Measurements from ENCODE around the gene CCDC9. TPM values are rescaled to one million over a fixed set of nuclear protein-coding genes. Genes with fewer than 3 reads are reported as not detected.
"Not testable (repeated sequence)": the region's sequence is repeated elsewhere in the genome, so short reads cannot be mapped to it uniquely, and the experiment has no call there.

The CCDC9 gene
- total RNA-seq, 1 donor: 11.5 TPM

DNA sequence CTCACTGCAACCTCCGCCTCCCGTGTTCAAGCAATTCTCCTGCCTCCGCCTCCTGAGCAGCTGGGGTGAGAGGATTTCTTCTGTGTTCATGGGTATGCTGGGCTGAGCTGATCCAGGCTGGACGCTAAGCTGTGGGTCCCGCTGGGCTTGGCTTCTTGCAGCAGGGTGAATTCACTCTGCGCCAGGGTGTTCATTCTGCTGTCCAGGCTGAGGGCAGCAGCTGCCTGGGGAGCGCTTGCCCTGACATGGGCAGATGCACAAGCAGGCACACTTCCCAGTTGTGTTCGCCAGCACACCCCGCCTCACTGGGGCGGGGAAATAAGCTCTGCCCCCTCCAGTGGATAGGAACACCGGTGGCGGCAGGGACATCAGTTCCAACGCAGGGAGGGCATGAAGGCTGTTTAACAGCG lies 11.0 kb downstream of the CCDC9 start:
- H3K9me3 ChIP-seq (ENCODE audit: low read depth, low read length): no peaks in the 10 kb centered on the region
- no peak overlapping the region for H3K4me3 ChIP-seq (ENCODE audit: low read length)
- peaks cover 11% of the 10 kb centered on the region for H3K4me1 ChIP-seq (ENCODE audit: insufficient read depth, low read length)
- H3K27me3 ChIP-seq (ENCODE audit: insufficient read depth, low read length): no peaks in the 10 kb centered on the region

DNA sequence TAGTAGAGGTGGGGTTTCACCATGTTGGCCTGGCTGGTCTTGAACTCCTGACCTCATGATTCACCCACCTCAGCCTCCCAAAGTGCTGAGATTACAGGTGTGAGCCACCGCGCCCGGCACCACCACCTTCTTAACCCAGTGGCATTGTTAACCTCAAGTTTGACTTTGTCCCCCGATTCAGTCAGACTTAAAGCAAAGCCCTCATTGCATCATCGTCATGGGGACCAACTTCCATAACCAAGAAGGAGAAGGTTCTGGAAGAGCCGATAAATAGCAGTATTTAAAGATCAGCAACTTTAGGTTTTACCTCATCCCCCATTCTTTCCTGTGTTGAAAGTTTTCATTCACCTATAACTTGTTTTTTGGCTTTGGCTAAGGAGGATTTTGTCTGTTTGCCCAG lies 11.7 kb downstream of the CCDC9 start:
- Histone ChIP-seq H3K9me3 (ENCODE audit: low read depth, low read length) (no peaks in the 10 kb centered on the region), H3K4me1 (ENCODE audit: insufficient read depth, low read length) (peaks cover 11% of the 10 kb centered on the region), H3K27me3 (ENCODE audit: insufficient read depth, low read length) (no peaks in the 10 kb centered on the region), H3K4me3 (ENCODE audit: low read length) (no peak overlapping the region)

DNA sequence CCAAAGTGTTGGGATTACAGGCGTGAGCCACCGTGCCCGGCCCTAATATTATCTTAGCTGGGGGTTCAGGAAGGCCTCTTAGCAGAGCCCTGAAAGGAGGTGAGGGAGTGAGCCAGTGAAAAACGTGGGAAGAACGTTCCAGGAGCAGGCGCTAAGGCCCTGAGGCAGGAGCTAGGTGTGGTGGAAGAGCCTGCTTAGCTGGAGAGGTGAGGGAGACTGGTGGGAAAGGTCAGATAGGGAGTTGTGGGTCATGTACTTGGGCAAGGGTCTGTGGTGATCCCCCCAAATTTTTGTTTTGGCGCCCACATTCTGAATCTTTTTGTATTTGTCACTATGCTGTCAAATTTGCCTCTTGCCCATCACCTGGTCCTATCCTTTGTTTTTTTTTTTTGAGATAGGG lies 13.3 kb downstream of the CCDC9 start:
- no peak overlapping the region for H3K4me3 ChIP-seq (ENCODE audit: low read length)
- H3K27me3 ChIP-seq (ENCODE audit: insufficient read depth, low read length): no peaks in the 10 kb centered on the region
- H3K4me1 ChIP-seq (ENCODE audit: insufficient read depth, low read length): peaks cover 16% of the 10 kb centered on the region
- no peaks in the 10 kb centered on the region for H3K9me3 ChIP-seq (ENCODE audit: low read depth, low read length)

DNA sequence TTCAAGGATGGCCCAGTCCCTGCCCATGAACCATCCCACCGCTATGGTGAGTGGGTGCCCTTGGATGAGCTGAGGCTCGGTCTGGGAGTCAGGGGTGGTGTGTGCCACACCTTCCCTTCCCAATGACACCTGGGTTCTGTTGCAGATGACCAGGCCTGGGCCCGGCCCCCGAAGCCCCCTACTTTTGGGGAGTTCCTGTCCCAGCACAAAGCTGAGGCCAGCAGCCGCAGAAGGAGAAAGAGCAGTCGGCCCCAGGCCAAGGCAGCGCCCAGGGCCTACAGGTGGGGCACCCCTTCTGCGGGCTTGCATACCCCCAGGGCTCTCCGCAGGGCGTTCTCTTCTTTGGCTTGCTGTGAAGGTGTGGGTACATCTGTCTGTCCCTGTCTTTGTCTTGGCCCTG lies 14.1 kb downstream of the CCDC9 start:
- Histone ChIP-seq H3K9me3 (ENCODE audit: low read depth, low read length) (no peaks in the 10 kb centered on the region), H3K27me3 (ENCODE audit: insufficient read depth, low read length) (no peaks in the 10 kb centered on the region), H3K4me1 (ENCODE audit: insufficient read depth, low read length) (peaks cover 21% of the 10 kb centered on the region), H3K4me3 (ENCODE audit: low read length) (no peak overlapping the region)

DNA sequence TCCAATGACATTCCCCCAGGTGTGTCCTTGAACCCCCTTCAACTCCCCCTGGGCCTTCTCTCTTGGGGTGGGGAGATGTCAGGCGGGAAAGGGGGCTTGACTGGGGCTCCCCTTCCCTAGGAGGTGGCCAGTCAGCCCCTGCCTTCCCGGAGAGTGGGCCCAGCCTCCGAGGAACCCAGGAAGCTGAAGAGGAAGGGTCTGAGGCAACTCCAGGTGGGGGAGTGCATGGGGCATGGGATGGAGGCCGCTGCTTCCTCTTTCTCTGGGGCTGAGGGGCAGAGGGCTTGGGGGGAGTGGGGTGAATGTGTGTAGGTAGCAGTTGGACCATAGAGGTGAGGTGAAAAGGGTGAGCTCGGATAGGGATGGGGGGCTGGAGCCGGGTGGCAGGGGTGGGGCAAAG lies 15.6 kb downstream of the CCDC9 start:
- H3K27me3 ChIP-seq (ENCODE audit: insufficient read depth, low read length): no peaks in the 10 kb centered on the region
- H3K4me3 ChIP-seq (ENCODE audit: low read length): no peak overlapping the region
- no peaks in the 10 kb centered on the region for H3K9me3 ChIP-seq (ENCODE audit: low read depth, low read length)
- H3K4me1 ChIP-seq (ENCODE audit: insufficient read depth, low read length): peaks cover 26% of the 10 kb centered on the region

DNA sequence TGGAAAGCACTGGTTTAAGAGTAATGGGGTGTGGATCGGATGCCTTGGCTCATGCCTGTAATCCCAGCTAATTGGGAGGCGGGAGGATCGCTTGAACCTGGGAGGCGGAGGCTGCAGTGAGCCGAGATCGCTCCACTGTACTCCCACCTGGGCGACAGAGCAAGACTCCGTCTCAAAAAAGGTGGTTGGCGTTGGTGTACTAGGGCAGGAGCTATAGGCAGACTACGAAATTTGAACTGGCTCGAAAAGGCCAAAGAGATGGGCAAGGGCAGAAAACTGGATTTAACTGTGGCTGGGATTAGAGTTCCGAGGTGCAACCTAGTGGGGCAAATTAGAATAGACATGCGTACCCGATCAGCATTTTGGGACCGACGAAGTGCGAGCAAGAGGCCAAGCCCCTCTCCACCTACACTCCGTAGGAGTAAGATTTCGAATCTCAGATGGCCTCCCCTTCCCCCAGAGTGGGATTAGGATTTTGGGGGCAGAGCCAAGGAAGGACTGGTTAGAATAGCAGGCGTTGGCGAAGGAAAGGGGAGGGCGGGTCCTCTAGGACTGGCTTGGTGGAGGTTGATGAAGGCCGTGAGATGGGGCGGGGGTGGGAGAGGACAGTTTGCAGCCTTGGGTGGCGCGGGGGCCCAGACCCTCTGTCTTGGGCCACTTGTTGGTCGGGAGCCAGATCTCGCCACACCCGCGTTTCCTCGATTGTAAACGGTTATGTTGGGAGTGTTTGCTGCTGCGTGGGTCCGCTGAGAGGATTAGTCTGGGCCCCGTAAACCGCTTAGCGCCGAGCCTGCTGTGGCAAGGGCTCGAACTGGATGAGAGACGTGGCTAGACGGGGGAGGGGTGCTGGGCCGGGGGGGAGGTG lies 16.4 kb downstream of the CCDC9 start:
- Histone ChIP-seq H3K27me3 (ENCODE audit: insufficient read depth, low read length) (no peaks in the 10 kb centered on the region), H3K4me1 (ENCODE audit: insufficient read depth, low read length) (peaks cover 26% of the 10 kb centered on the region), H3K9me3 (ENCODE audit: low read depth, low read length) (no peaks in the 10 kb centered on the region), H3K4me3 (ENCODE audit: low read length) (peak overlapping the region; percentile 91)

DNA sequence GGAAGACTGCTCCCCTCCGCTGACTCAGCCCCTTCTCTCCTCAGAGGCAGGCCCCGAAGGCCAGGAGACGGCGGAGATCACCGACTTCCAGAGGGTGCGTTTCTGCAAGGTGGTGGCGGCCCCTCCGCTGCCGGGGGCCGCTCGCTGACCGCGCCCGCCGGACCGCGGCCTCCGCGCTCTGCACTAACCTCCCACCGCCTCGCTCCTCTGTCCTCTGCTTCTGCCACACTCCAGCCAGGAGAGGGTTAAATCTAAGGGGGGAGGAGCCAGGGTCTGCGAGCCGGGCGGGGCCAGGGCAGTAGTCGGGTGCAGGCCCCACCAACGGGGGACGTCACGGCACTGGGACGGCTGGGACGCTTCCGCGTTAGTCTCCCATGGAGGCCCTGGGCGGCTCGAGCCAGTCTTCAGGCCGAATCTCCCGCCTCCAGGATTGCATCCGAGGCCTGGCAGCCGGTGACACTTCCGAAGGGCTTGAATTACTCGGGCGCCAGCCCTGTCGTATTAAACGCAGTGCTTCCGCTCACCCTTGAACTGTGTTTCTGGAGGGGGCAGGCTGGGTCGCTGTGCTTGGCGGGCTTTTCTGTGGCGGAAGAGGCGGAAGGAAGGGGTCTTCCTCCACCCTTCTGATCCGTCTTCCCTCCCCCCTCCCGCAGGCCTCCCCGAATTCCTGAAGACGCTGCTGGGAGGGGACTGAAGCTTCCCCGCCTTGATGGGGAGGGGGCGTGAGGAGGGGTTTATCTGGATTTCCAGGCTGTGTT lies 17.2 kb downstream of the CCDC9 start:
- H3K4me3 ChIP-seq (ENCODE audit: low read length): peak overlapping the region; percentile 91
- H3K27me3 ChIP-seq (ENCODE audit: insufficient read depth, low read length): no peaks in the 10 kb centered on the region
- H3K9me3 ChIP-seq (ENCODE audit: low read depth, low read length): no peaks in the 10 kb centered on the region
- peaks cover 26% of the 10 kb centered on the region for H3K4me1 ChIP-seq (ENCODE audit: insufficient read depth, low read length)

DNA sequence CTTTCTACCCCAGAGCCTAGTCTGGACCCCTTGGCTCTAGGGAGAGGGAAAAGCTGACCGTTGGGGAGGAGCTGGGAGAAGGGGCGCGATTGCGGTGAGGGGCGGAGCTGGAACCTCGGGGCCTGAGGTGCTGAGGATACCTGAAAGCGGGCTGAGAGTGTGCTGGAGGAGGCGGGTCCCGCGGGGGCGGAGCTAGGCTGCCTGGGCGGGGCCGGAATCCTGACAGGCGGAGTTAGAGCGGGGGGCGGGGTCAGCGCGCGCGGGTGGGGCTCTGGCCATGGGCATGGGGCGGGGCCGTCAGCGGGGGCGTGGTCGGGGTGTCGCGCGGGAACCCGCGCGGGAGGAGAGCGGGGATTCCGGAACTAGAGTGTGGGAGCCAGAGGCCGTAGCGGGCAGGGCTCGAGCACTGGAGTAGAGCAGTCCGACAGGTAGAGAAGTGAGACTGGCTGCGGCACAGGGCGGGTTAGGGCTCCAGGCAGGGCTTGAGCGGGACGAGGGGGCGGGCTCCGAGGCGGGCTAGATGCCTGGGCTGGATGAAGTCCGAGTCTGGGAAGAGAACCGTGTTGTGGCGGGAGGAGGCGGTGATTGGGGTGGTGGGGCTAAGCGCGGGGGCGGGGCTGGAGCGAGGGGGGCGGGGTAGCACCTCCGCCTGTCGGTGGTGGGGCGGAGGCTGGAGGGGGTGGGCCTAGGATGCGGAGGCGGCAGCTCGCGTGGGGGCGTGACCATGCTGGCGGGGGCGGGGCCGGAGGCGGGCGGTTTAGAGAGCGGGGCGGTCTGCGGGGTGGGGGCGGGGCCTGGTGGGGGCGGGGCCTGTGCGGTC lies 18.0 kb downstream of the CCDC9 start, which contains the start of gene INAFM1:
TSS of gene INAFM1 (plus strand) at position 815 of the 820 bp plus-strand sequence. CDS start 35 bp downstream, outside the sequence.
- peak within 1 kb of the TSS; percentile 91 for H3K4me3 ChIP-seq (ENCODE audit: low read length)
- H3K9me3 ChIP-seq (ENCODE audit: low read depth, low read length): no peaks in the 10 kb centered on the region
- peaks cover 26% of the 10 kb centered on the region for H3K4me1 ChIP-seq (ENCODE audit: insufficient read depth, low read length)
- H3K27me3 ChIP-seq (ENCODE audit: insufficient read depth, low read length): no peaks in the 10 kb centered on the region

DNA sequence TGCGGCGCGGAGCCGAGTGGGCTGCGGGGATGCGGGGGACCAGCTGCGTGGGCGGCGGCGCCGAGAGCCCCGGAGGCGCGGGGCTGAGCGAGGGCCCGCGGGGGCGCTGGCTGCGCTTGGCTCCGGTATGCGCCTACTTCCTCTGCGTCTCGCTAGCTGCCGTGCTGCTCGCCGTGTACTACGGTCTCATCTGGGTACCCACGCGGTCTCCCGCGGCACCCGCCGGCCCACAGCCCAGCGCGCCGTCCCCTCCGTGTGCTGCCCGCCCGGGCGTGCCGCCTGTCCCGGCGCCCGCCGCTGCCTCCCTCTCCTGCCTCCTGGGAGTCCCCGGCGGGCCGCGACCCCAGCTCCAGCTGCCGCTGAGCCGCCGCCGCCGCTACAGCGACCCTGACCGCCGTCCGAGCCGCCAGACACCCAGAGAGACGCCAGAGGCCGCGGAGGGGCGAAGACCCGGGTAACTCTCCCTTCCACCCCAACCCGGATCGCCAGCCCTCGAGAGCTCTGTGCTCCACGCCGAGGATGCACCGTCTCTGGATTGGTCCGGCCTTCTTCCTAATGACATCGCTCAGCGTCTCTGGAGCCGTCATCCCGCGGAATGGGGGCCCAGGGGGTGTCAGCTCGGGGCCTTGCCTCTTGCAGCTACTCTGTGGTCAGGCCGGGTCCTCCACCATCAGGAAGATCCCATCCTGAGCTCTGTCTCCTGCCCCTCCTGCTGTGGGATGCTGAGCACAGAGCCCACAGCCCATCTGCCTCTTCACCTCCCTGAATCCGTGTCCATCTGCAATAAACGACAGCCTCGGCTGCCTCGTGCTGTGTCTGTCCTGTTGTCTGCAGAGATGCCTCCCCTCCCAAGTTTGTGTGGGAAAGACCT lies 18.8 kb downstream of the CCDC9 start:
- Histone ChIP-seq H3K4me3 (ENCODE audit: low read length) (peak overlapping the region; percentile 33), H3K9me3 (ENCODE audit: low read depth, low read length) (no peaks in the 10 kb centered on the region), H3K27me3 (ENCODE audit: insufficient read depth, low read length) (no peaks in the 10 kb centered on the region), H3K4me1 (ENCODE audit: insufficient read depth, low read length) (peaks cover 26% of the 10 kb centered on the region)

DNA sequence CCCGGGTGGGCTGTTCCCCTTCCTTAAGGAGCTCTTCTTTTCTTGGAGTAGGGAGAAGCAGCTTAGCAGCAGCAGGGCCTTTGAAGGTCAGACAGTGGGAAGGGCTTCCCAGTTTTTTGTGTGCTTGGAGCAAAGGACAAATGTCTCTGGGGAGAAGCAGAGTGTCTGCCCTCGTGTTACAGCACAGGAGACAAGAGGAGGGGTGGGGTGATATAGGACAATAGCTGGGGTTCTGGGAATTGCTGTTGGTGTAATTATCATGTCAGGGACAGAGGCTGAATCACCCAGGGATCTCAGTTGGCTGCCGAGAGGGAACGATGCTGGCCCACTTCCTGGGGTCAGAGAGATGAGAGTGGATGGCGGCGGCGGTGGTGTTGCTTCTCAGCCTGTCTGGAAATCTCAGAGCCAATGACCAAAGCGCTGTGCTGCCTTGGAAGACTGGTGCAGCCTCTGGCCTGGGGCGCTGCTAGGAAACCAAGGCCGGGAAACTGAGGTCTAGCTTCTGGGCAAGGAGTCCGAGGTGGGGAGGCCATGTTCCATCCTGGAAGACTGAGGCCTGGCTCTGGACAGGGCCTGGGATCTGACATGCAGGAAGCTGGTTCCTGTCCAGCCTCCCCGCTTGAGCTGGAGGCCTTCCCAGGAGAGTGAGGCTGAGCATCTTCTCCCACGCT lies 19.6 kb downstream of the CCDC9 start:
- Histone ChIP-seq H3K9me3 (ENCODE audit: low read depth, low read length) (no peaks in the 10 kb centered on the region), H3K27me3 (ENCODE audit: insufficient read depth, low read length) (no peaks in the 10 kb centered on the region), H3K4me1 (ENCODE audit: insufficient read depth, low read length) (peaks cover 26% of the 10 kb centered on the region), H3K4me3 (ENCODE audit: low read length) (no peak overlapping the region)

DNA sequence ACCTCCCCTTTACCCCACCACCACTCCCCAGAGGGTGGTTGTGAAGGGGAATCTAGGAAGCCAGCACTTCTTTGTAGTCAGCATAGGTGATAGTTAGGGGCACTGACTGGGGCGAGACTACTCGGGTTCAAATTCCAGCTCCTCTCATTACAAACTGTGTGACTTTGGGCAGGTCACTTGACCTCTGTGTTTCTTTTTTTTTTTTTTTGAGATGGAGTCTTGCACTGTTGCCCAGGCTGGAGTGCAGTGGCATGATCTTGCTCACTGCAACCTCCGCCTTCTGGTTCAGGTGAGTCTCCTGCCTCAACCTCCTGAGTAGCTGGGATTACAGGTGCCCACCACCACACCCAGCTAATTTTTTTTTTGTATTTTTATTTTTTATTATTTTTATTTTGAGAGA lies 20.2 kb downstream of the CCDC9 start:
- H3K4me1 ChIP-seq (ENCODE audit: insufficient read depth, low read length): peaks cover 26% of the 10 kb centered on the region
- H3K9me3 ChIP-seq (ENCODE audit: low read depth, low read length); H3K27me3 ChIP-seq (ENCODE audit: insufficient read depth, low read length): not testable (repeated sequence)

DNA sequence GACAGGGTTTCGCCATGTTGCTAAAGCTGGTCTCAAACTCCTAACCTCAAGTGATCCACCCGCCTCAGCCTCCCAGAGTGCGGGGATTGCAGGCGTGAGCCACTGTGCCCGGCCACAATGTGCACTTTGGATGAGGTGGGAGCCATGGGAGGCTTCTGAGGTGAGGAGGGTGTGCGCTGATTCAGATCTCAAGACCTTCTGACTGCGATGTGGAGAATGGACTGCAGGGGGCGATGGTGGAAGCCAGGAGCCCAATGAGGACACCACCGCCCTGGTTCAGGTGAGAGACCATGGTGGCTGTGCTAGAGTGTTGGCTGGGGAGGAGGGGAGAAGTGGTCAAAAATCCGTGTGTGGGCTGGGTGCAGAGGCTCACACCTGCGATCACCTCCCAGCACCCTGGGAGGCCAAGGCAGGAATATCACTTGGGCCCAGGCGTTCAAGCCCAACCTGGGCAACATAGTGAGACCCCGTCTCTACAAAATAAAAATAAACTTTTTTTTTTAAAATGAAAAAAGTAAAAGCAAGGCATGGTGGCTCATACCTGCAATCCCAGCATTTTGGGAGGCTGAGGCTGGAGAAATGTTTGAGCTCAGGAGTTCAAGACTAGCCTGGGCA lies 24.0 kb downstream of the CCDC9 start:
- Histone ChIP-seq H3K9me3 (ENCODE audit: low read depth, low read length) (no peaks in the 10 kb centered on the region), H3K4me1 (ENCODE audit: insufficient read depth, low read length) (peaks cover 6% of the 10 kb centered on the region), H3K4me3 (ENCODE audit: low read length) (no peak overlapping the region), H3K27me3 (ENCODE audit: insufficient read depth, low read length) (no peaks in the 10 kb centered on the region)

More for the DNA sequence above, 20.2 kb downstream of the CCDC9 start:
- H3K4me3 ChIP-seq (ENCODE audit: low read length): not testable (repeated sequence)

DNA sequence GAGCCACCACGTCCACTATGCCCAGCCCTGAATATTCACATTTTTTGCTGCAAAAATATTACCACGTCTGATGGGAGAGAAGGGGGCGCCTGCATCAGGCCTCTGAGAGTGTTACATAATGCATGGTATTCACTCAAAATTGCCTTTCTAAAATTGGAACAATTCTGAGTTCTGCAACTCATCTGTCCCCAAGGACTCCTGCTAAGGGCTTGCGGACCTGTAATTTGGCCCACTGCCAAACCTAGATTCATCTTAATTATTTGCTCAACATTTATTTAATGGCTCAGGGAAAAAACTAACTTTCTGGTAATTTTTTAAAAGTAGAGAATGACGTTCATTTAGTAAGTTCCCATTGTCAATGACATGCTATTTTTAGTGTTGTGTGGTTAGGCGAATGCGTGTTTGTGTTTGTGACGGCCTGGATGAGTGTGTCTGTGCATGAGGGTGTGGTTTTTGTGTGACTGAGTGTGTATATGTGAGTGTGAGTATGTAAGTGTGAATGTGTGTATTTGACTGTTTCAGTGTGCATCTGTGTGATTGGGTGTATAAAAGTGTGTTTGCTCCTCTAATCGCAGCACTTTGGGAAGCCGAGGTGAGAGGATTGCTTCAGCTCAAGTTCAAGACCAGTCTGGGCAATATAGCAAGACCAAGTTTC lies 27.2 kb downstream of the CCDC9 start:
- H3K4me1 ChIP-seq (ENCODE audit: insufficient read depth, low read length): no peaks in the 10 kb centered on the region

More for the DNA sequence above, 27.2 kb downstream of the CCDC9 start:
- Histone ChIP-seq H3K9me3 (ENCODE audit: low read depth, low read length) (no peaks in the 10 kb centered on the region), H3K27me3 (ENCODE audit: insufficient read depth, low read length) (no peaks in the 10 kb centered on the region), H3K4me3 (ENCODE audit: low read length) (no peak overlapping the region)

All from mononuclear cell (primary cell).